ENCODE measurements around the gene ANKRD11. TPM values are rescaled to one million over a fixed set of nuclear protein-coding genes. Genes with fewer than 3 reads are reported as not detected.

The ANKRD11 gene
- polyA plus RNA-seq, 3 donors: 3.2 to 62.4 (median 5.4) TPM

DNA sequence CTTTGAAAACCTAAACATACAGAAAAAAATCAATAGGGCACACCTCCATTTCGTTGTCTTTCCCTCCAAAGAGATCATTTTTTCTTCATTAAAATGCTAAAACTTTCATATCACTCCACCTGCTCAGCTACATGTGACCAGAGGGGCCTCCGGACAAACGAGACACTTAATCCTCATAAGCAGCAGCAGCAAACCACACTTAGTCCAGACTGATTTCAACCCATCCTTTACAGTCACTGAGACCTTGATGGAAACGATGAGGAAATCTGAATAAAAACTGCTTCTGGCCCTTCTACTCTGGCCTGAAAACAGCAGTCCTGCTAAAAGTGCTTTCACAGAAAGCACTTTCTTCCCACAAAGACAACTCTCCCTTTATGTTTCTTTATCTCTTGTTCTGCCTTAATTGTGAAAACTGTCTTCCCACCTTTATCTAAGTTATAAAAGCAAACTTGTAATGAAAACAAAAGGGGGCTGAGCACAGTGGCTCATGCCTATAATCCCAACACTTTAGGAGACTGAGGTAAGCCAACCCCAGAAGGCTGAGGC, 4.6 kb downstream of the ANKRD11 start:
- Histone ChIP-seq H3K36me3 (replicated peaks in 1 of 2; ENCODE audit: control insufficient read depth in 1 of 2, insufficient read depth in 2 of 2, low read length in 2 of 2) (peaks cover 0 to 4% of the 10 kb centered on the region in 2 donors), H3K79me2 (ENCODE audit: insufficient read depth, low read length) (peaks cover 93% of the 10 kb centered on the region), H3K4me3 (replicated peaks in 1 of 3; ENCODE audit: low read depth in 2 of 3, low read length in 3 of 3) (no peak overlapping the region), H3K4me2 (replicated peaks; ENCODE audit: extremely low read depth, low read length, poor library complexity, severe bottlenecking) (peak overlapping the region; percentile 62), H3K9me3 (replicated peaks in 1 of 2; ENCODE audit: control insufficient read depth in 1 of 2, insufficient read depth in 1 of 2, low read length in 2 of 2) (no peaks in the 10 kb centered on the region), H3K27ac (ENCODE audit: low read depth in 1 of 2, low read length in 2 of 2) (peak overlapping the region in 1 of 2 donors; percentile 33), H2AFZ (ENCODE audit: insufficient read depth, low read depth, low read length, poor library complexity, severe bottlenecking) (no peak overlapping the region), H3K9ac (ENCODE audit: insufficient read depth, low read length, poor library complexity, severe bottlenecking) (no peak overlapping the region), H4K20me1 (ENCODE audit: insufficient read depth, low read length) (peaks cover 83% of the 10 kb centered on the region), H3K4me1 (ENCODE audit: control insufficient read depth in 1 of 2, insufficient read depth in 2 of 2, low read length in 2 of 2) (peaks cover 75 to 84% of the 10 kb centered on the region in 2 donors), H3K27me3 (ENCODE audit: control insufficient read depth in 2 of 2, insufficient read depth in 2 of 2, low read length in 2 of 2) (no peaks in the 10 kb centered on the region)
- Mint-ChIP-seq H3K9me3 (peaks cover 0 to 2% (median 0%) of the 10 kb centered on the region in 7 donors), H3K27ac (peak overlapping the region; percentile 86 to 99 (median 94)), H3K27me3 (ENCODE audit: low read depth in 3 of 3) (peaks cover 0 to 7% (median 1%) of the 10 kb centered on the region in 3 donors), H3K36me3 (peaks cover 38 to 39% of the 10 kb centered on the region in 2 donors), H3K4me3 (no peak overlapping the region), H3K4me1 (peaks cover 79% of the 10 kb centered on the region)
- intact Hi-C loops (cut with micrococcal nuclease): loop anchor here (5.0 kb wide), 2 partner anchors 43 to 128 kb away; no protein-coding TSS in a partner anchor
- DNase-seq: no peak
- WGBS (ENCODE audit: insufficient coverage): 46% methylated on average over 3 of the region's 4 CpGs
- TF ChIP-seq, protein P1, sequence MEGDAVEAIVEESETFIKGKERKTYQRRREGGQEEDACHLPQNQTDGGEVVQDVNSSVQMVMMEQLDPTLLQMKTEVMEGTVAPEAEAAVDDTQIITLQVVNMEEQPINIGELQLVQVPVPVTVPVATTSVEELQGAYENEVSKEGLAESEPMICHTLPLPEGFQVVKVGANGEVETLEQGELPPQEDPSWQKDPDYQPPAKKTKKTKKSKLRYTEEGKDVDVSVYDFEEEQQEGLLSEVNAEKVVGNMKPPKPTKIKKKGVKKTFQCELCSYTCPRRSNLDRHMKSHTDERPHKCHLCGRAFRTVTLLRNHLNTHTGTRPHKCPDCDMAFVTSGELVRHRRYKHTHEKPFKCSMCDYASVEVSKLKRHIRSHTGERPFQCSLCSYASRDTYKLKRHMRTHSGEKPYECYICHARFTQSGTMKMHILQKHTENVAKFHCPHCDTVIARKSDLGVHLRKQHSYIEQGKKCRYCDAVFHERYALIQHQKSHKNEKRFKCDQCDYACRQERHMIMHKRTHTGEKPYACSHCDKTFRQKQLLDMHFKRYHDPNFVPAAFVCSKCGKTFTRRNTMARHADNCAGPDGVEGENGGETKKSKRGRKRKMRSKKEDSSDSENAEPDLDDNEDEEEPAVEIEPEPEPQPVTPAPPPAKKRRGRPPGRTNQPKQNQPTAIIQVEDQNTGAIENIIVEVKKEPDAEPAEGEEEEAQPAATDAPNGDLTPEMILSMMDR (IDR thresholded peaks at IDR 0.05): no peak

DNA sequence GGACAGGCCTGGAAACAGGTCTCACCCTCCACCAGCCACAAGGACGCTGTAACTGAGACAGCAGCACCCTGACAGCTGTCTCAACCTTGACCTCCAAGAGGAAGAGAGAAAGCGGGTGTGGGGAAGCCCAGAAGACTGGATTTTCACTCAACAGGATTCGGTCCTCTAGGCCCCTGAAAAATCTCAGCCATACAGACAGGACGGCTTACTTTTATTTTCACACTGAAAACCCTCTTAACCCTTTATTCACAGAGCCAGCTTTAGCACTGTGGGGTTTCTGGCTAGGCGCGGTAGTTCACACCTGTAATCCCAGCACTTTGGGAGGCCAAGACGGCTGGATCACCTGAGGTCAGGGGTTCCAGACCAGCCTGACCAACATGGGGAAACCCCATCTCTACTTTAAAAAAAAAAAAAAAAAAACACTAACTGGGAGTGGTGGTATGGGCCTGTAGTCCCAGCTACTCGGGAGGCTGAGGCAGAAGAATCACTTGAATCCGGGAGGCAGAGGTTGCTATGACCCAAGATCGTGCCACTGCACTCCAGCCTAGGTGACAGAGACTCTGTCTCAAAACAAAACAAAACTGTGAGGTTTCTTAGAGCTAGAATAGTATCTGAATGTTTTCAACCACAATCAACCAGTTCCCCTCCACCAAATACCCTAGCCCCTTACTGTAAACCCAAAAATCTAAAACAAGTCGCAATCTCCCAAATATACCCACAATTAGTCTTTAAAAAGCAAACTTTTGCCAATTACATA, 5.3 kb downstream of the ANKRD11 start:
- Histone ChIP-seq H3K27ac (ENCODE audit: low read depth in 1 of 2, low read length in 2 of 2) (peak overlapping the region; percentile 59 to 69), H4K20me1 (ENCODE audit: insufficient read depth, low read length) (peaks cover 90% of the 10 kb centered on the region), H3K4me2 (replicated peaks; ENCODE audit: extremely low read depth, low read length, poor library complexity, severe bottlenecking) (peak overlapping the region; percentile 62), H3K9me3 (replicated peaks in 1 of 2; ENCODE audit: control insufficient read depth in 1 of 2, insufficient read depth in 1 of 2, low read length in 2 of 2) (no peaks in the 10 kb centered on the region), H3K27me3 (ENCODE audit: control insufficient read depth in 2 of 2, insufficient read depth in 2 of 2, low read length in 2 of 2) (no peaks in the 10 kb centered on the region), H3K9ac (ENCODE audit: insufficient read depth, low read length, poor library complexity, severe bottlenecking) (no peak overlapping the region), H2AFZ (ENCODE audit: insufficient read depth, low read depth, low read length, poor library complexity, severe bottlenecking) (no peak overlapping the region), H3K79me2 (ENCODE audit: insufficient read depth, low read length) (peaks cover 99% of the 10 kb centered on the region), H3K36me3 (replicated peaks in 1 of 2; ENCODE audit: control insufficient read depth in 1 of 2, insufficient read depth in 2 of 2, low read length in 2 of 2) (peaks cover 0 to 4% of the 10 kb centered on the region in 2 donors), H3K4me3 (replicated peaks in 1 of 3; ENCODE audit: low read depth in 2 of 3, low read length in 3 of 3) (peak overlapping the region in 1 of 3 experiments; percentile 58), H3K4me1 (ENCODE audit: control insufficient read depth in 1 of 2, insufficient read depth in 2 of 2, low read length in 2 of 2) (peaks cover 75 to 87% of the 10 kb centered on the region in 2 donors)
- H3K27ac Mint-ChIP-seq: peak overlapping the region; percentile 70 to 99 (median 92)
- DNase-seq: peak; percentile 39 to 75 (median 52)
- H3K9me3 Mint-ChIP-seq: peaks cover 0 to 2% (median 0%) of the 10 kb centered on the region in 7 donors
- intact Hi-C loops (cut with micrococcal nuclease): loop anchor here (5.0 kb wide), 2 partner anchors 43 to 128 kb away; no protein-coding TSS in a partner anchor
- TF ChIP-seq, protein P1 (IDR thresholded peaks at IDR 0.05): no peak
- H3K27me3 Mint-ChIP-seq (ENCODE audit: low read depth in 3 of 3): peaks cover 0 to 7% (median 1%) of the 10 kb centered on the region in 3 donors
- H3K36me3 Mint-ChIP-seq: peaks cover 39 to 40% of the 10 kb centered on the region in 2 donors
- 91% methylated on average over 3 of the region's 11 CpGs for WGBS (ENCODE audit: insufficient coverage)
- peaks cover 84% of the 10 kb centered on the region for H3K4me1 Mint-ChIP-seq
- H3K4me3 Mint-ChIP-seq: peak overlapping the region; percentile 49 to 63

Measured in CD14-positive monocyte (primary cell).